IPS-11a (cell line): ENCODE measurements around the gene GNAQ.
"Not testable (repeated sequence)": the region's sequence is repeated elsewhere in the genome, so short reads cannot be mapped to it uniquely, and the experiment has no call there.

Experiments
- H3K4me3 ChIP-seq: one replicate; pipeline ENCODE4 v1.5.1; 2013; ENCODE audit warnings: low read depth, low read length, control low read depth

GNAQ gene

GRCh38 chr9:77798140-77798539 is 233.5 kb downstream of the GNAQ start:
- H3K4me3 ChIP-seq: no peak overlapping the region

- no peak overlapping the region for H3K4me3 ChIP-seq
These were observed 236.6 kb downstream of the GNAQ start for GRCh38 chr9:77794985-77795384.

- H3K4me3 ChIP-seq: no peak overlapping the region
These were observed 237.8 kb downstream of the GNAQ start for GRCh38 chr9:77793849-77794248.

GRCh38 chr9:77789891-77790290 is 241.7 kb downstream of the GNAQ start:
- H3K4me3 ChIP-seq: no peak overlapping the region

- no peak overlapping the region for H3K4me3 ChIP-seq
These were observed 246.3 kb downstream of the GNAQ start for GRCh38 chr9:77785341-77785740.

GRCh38 chr9:77783518-77783917 is 248.1 kb downstream of the GNAQ start:
- no peak overlapping the region for H3K4me3 ChIP-seq

DNA sequence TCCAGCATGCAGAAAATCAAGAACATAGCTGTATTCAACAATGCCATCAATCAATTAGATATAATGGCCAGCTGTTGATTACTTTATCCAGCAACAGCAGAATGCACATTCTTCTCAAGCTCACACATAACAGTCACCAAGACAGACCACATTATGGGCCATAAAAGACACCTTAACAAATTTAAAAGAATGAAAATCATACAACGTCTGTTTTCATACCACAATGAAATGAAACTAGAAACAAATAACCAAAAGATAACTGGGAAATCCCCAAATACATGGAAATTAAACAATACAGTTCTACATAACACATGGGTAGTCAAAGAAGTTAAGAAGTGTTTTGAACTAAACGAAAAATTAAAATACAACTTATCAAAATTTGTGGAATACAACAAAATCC is 252.6 kb downstream of the GNAQ start:
- no peak overlapping the region for H3K4me3 ChIP-seq

DNA sequence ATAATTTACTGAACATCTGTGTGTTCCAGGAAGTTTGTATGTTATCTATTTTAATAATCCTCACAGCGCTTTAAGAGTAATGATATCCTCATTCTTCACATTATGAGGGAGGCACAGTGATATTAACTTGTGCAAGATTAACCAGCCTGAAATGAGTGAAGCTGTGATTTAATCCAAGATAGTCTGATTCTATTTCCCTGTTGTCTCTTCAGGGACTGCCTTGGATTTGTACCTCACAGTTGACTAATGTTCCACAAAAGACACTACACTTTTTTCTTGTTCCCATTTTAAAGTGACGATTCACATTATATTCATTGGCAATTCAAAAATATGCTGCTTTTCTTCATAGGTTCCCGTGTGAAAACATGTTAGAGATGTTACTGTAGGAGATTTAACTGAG is 258.2 kb downstream of the GNAQ start:
- H3K4me3 ChIP-seq: no peak overlapping the region

DNA sequence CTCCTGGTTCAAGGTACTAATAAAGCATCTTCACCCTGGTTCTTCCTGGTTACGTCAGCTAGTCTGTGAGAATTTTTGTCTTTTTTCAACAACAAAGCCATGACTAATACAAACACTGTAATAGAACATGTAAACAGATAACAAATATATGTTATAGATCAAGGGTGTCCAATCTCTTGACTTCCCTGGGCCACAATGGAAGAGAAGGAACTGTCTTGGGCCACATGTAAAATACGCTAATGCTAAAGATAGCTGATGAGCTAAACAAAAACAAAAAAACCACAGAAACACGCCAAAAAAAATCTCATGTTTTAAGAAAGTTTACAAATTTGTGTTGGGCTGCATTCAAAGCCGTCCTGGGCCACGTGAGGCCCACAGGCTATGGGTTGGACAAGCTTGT is 259.0 kb downstream of the GNAQ start:
- no peak overlapping the region for H3K4me3 ChIP-seq

DNA sequence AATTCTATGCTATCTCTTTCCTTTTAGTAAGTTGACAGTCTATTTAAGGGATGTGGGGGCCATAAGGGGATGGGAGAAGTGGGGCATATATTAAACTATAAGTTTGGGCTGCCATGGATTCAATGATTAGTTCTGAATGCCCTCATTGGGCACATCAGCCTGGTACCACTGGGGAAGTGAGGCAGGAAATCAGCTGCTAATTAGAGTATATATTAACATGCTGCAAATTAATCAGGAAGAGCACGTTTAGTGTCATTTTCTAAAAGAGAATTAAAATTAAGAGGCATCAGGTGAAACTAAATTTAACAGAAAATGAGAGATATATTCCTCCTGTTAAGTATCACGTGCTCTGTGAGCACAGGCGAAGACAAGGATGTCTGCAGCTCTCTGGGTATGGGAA is 260.4 kb downstream of the GNAQ start:
- no peak overlapping the region for H3K4me3 ChIP-seq

- H3K4me3 ChIP-seq: no peak overlapping the region
These were observed 261.3 kb downstream of the GNAQ start for GRCh38 chr9:77770340-77770739.

DNA sequence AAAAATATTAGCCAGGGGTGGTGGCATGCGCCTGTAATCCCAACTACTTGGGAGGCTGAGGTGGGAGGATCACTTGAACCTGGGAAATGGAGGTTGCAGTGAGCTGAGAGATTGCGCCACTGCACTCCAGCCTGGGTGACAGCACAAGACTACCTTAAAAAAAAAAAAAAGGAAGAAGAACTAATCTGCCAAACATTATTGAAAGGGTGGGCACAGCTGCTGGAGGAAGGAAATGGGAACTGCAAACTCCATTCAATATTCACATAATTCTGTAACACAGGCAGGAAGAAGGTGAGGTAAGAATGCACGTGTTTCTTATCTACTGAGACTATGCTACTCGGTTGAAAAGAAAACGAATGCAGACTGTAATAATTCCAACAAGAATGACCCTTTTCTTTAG is 262.4 kb downstream of the GNAQ start:
- no peak overlapping the region for H3K4me3 ChIP-seq

DNA sequence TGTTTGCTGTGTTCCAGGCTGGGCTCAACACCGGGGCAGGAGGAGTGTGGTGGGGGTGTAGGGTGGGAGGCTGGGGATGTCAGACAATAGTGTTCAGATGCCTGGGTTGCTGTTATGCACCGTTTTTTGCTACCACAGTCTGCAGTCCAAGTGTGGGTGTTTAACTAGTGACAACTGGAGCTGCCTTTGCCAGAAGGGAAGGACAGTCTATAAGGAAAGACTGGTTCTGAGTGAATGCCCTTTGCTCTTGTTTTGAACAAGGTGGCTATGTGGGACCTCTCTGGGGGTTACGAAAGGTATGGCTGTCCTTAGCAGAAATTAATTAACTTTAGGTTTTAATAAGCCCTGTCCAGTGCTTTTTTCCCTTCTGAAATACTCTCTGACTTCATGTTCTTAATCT is 265.0 kb downstream of the GNAQ start:
- H3K4me3 ChIP-seq: no peak overlapping the region

DNA sequence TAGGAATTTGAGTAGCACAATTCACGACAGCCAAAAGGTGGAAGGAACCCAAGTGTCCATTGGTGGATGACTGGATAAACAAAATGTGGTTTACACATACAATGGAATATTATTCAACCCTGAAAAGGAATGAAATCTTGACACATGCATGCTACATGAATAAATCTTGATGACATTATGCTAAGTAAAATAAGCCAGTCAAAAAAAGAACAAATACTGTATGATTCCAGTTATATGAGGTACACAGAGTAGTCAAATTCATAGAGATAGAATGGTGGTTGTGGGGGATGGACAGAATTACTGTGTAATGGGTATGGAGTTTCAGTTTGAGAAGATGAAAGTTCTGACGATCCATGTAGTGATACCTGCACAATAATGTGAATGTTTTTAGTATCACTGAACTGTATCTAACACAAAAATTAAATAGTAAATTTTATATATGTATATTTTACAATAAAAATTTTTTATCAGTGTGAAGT is 265.8 kb downstream of the GNAQ start:
- H3K4me3 ChIP-seq: no peak overlapping the region

- no peak overlapping the region for H3K4me3 ChIP-seq
These were observed 266.5 kb downstream of the GNAQ start for GRCh38 chr9:77764894-77765780.

GRCh38 chr9:77763566-77763965 is 268.0 kb downstream of the GNAQ start:
- no peak overlapping the region for H3K4me3 ChIP-seq

DNA sequence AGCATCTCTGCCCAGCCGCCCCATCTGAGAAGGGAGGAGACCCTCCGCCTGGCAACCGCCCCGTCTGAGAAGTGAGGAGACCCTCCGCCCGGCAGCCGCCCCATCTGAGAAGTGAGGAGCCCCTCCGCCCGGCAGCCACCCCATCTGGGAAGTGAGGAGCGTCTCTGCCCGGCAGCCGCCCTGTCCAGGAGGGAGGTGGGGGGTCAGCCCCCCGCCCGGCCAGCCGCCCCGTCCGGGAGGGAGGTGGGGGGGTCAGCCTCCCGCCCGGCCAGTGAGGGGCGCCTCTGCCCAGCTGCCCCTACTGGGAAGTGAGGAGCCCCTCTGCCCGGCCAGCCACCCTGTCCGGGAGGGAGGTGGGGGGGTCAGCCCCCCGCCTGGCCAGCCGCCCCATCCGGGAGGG is 270.7 kb downstream of the GNAQ start:
- H3K4me3 ChIP-seq: not testable (repeated sequence)

DNA sequence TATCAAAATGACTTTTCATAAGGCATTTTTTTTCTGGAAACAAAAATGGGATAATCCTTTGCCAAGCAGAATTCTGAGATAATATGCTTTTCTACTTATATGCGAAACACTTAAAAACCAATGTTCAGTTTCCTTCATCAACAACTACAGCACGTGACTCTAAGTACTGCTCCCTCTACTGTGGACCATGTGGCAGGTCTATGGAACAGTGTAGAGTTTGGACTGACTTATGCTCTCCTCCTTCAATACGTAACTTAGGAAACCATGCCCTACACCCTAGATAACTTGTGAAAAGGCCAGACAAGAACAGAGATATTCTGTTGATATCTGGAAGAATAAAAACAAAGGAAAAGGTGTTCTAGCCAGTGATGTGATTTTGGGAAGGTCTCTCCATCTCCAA is 272.2 kb downstream of the GNAQ start:
- H3K4me3 ChIP-seq: no peak overlapping the region

DNA sequence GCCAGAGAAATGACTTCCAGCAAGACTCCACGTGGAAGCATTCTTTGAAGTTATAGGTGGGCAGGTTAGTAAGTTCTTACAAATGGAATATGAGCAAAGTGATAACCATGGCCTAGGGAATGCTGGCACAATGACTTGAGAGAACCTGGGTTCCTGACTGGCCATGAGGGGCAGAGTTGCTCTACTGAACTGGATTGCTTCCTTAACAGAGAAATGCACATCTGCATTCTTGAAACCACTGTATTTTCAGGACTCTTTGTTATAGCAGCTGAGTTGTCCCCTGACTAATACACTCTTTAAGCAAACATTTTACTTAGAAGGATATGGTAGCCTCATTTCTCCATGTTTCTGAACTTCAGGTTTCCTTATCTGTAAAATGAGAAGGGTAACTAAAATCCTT is 275.2 kb downstream of the GNAQ start:
- H3K4me3 ChIP-seq: no peak overlapping the region

- H3K4me3 ChIP-seq: no peak overlapping the region
These were observed 278.4 kb downstream of the GNAQ start for GRCh38 chr9:77753180-77753579.

GRCh38 chr9:77752554-77752953 is 279.1 kb downstream of the GNAQ start:
- H3K4me3 ChIP-seq: no peak overlapping the region

DNA sequence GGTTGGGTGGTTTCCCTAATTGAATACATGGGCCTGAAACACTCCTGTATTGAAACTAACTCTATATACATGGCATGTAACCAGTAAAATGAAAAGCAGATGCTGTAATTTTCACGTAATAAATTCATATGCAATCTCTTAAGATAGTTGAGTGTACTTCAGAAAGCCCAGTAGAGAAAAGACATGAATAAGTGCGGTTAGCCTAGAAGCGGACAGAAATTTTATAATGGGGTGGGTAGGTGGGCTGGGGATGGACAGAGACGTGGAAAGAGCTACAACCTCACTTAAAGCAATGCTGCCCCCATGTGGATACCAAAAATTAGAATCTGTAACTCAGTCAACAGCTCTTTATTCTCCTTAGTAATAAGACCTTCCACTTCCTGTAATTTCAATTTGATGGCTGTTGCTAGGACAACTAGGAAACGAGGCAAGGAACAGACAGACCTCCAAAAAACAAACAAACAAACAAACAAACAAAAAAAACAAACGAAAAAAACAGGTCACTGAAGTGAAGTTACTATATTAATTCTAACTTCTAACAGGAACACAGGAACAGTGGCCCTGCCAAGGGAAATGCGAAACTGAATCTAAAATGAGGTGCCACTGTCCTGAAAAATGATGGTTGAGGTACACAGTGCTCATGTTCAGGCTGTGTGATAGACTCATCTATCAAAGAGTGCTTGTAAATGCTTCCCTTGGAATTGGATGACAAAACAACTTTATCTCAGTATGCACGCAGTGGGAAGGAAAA is 280.1 kb downstream of the GNAQ start:
- no peak overlapping the region for H3K4me3 ChIP-seq
